HG02610 (cell line): Measurements from ENCODE around the gene FGD6.
A peak's percentile ranks its signal among the peaks of the same experiment; 100 is the strongest.
"Not testable (repeated sequence)": the region's sequence is repeated elsewhere in the genome, so short reads cannot be mapped to it uniquely, and the experiment has no call there.

ENCODE experiments used
- ATAC-seq: cut with Tn5 transposase; IDR thresholded peaks from one replicate; pipeline ENCODE4 v1.9.1; 2021; ENCODE audit warnings: mild to moderate bottlenecking, moderate library complexity; ENCODE audit not compliant: unreplicated experiment

The FGD6 gene

GRCh38 chr12:95096378-95096777, 120.9 kb downstream of the FGD6 start:
- ATAC-seq, result no peak

- ATAC-seq, result not testable (repeated sequence)
Measured at GRCh38 chr12:95095866-95096265, 121.4 kb downstream of the FGD6 start.

GRCh38 chr12:95089462-95089861, 127.8 kb downstream of the FGD6 start:
- no peak for ATAC-seq

- peak; percentile 75 for ATAC-seq
Measured at GRCh38 chr12:95088379-95088778, 128.9 kb downstream of the FGD6 start.

GRCh38 chr12:95085612-95086011, 131.7 kb downstream of the FGD6 start:
- peak; percentile 47 for ATAC-seq

GRCh38 chr12:95083938-95084337, 133.3 kb downstream of the FGD6 start:
- no peak for ATAC-seq

GRCh38 chr12:95083471-95083870, 133.8 kb downstream of the FGD6 start:
- ATAC-seq, result no peak

GRCh38 chr12:95077341-95077740, 139.9 kb downstream of the FGD6 start:
- no peak for ATAC-seq

- ATAC-seq, result no peak
Measured at GRCh38 chr12:95074766-95075165, 142.5 kb downstream of the FGD6 start.

- no peak for ATAC-seq
Measured at GRCh38 chr12:95073698-95074520, 143.4 kb downstream of the FGD6 start.

- peak; percentile 97 for ATAC-seq
Measured at GRCh38 chr12:95072900-95073697, 144.2 kb downstream of the FGD6 start, which contains the start of gene NR2C1. NR2C1 (minus strand) TSS chr12:95073618; CDS start chr12:95067384, 6,234 bp downstream.

GRCh38 chr12:95070378-95070777, 146.9 kb downstream of the FGD6 start:
- no peak for ATAC-seq

- no peak for ATAC-seq
Measured at GRCh38 chr12:95066091-95066855, 151.0 kb downstream of the FGD6 start.

GRCh38 chr12:95060951-95061350, 156.3 kb downstream of the FGD6 start:
- ATAC-seq, result no peak

- no peak for ATAC-seq
Measured at GRCh38 chr12:95059984-95060383, 157.3 kb downstream of the FGD6 start.

GRCh38 chr12:95057424-95057823, 159.8 kb downstream of the FGD6 start:
- no peak for ATAC-seq

GRCh38 chr12:95055057-95055456, 162.2 kb downstream of the FGD6 start:
- ATAC-seq, result no peak

- ATAC-seq, result no peak
Measured at GRCh38 chr12:95054206-95054605, 163.1 kb downstream of the FGD6 start.

GRCh38 chr12:95051241-95051640, 166.0 kb downstream of the FGD6 start:
- no peak for ATAC-seq

GRCh38 chr12:95037906-95038305, 179.4 kb downstream of the FGD6 start:
- no peak for ATAC-seq

- ATAC-seq, result no peak
Measured at GRCh38 chr12:95034750-95035149, 182.5 kb downstream of the FGD6 start.
